Stimulated activated CD8-positive, alpha-beta memory T cell treated with anti-CD3 and anti-CD28 coated beads, Interleukin-7, amount 100 ng/mL, for 1 hour (primary cell): ENCODE results near the gene FBXO42.

Experiments
- DNase-seq, 2 donors: peaks; one replicate each; pipeline ENCODE4 v3.0.0-alpha.2; 2020; ENCODE audit warnings: low read depth in 2 of 2

FBXO42 gene

GRCh38 chr1:16326833-16327404 is 25.4 kb downstream of the FBXO42 start:
- no peak for DNase-seq

DNA sequence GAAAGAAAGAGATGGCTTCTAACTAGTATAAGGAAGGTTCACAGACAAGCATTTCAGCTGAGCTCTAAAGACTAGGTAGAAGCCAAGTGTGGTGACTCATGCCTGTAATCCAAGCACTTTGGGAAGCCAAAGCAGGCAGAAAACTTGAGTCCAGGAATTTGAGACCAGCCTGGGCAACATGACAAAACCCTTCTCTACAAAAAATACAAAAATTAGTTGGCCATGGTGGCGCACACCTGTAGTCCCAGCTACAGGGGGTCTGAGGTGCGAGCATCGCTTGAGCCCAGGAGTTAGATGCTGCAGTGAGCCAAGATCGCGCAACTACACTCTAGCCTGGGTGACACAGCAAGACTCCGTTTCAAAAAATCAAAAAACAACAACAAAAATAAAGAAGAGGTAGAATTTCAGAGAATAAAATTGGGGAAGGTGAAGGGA is 27.8 kb downstream of the FBXO42 start:
- DNase-seq: no peak

DNA sequence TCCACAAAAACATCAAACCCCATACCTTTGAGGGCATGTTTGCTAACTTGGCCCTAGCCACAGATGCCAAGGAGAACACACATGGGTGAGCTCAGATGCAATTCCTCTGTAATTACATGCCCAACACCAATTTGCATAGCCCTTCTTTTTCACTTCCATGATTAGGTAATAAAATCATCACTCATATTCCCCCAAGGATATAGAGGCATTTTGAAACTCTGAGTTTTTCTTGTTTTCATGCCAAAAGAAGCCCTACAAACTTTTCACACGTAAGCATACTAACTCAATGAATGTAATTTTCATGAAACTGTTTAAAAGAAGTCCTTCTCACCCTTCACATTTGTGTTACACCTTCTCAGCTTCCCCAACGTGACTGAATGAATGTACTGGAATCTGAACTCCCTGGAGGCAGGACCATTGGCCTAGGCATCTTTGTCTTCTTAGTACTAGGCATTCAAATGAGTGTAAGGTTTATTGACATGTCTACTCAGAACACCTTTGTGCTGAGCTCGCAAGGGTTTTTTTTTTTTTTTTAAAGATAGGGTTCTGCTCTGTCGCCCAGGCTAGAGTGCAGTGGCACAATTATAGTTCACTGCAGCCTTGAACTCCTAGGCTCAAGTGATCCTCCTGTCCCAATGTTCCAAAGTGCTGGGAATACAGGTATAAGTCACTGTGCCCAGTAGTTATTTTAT is 31.0 kb downstream of the FBXO42 start:
- no peak for DNase-seq

DNA sequence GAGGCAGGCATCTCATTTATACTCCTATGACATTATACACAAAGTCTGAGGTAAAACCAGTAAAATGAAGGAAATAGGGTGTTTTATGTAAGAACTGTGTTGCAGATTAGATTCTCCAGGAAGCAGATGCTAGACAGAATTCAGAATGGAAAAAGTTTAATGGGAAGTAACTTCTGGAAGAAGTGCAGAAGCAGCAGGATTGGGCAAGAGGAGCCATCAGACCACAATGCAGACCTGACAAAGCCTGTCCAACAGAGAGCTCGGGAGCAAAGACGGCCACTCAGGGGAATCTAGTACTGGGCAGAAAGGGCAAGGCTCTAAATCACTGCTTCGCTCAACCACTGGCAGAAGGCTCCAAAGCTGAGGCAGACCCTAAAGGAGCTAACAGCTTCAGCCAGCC is 33.7 kb downstream of the FBXO42 start:
- no peak for DNase-seq

- DNase-seq: no peak
Observed at GRCh38 chr1:16315437-16315836, 36.8 kb downstream of the FBXO42 start.

DNA sequence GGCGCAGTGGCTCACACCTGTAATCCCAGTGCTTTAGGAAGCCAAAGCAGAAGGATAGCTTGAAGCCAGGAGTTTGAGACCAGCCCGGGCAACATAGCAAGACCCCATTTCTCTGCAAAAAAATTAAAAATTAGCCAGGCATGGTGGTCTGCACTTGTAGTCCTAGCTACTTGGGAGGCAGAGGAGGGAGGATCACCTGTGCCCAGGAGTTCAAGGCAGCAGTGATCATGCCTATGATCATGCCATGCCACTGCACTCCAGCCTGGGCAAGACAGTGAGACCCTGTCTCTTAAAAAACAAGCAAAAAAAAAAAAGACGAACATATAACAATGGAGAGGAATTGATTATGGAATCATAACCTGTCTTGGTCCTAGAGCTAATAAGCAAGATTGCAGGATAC is 45.1 kb downstream of the FBXO42 start:
- no peak for DNase-seq

DNA sequence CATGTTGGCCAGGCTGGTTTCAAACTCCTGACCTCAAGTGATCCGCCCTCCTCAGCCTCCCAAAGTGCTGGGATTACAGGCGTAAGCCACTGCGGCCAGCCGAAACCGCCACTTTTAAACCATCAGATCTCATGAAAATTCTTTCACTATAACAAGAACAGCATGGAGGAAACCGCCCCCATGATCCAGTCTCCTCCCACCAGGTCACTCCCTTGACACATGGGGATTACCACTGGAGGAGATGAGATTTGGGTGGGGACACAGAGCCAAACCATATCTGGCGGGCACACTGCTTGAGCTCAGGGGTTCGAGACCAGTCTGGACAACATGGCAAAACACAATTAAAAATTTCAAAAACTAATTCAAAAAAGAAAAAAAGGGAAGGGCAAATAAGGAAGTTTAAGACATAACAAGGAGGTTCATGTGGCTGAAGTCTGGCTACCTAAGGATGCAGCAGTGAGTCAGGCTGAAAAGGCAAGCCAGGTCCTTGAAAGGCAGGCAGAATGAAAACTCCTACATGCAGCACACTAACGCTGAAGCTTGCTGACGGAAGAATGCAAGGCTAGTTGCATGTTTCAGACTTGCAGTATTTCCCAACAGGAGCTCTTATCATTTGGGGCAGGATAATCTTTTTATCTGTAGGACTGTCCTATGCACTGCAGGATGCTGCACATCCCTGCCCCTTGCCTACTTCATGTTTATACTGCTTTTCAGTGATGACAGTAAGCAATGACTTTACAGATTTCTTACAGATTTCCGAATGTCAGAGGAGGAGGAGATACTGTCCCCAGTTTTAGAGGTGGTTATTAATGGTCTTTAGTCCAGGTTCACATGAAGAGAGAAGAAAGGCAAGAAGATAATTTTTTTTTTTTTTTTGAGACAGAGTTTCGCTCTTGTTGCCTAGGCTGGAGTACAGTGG is 49.3 kb downstream of the FBXO42 start:
- DNase-seq: no peak

DNA sequence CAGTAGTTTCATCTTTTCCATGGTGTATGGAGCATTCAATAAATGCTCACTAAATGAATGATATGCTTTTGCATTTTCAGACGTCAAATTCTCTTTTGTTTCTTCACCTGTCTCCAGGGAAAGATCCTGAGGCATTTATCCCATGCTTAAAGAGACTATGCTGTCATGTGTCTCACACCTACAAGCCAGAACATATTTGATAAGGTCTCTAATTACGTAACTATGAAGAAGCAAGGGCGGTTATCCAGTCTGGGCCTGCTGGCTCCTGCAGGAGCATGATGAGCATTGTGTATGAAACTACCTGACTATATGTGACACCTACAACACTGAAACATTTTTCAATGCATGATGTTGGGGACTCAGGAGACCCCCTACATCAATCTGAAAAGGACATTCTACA is 51.8 kb downstream of the FBXO42 start:
- DNase-seq: no peak

DNA sequence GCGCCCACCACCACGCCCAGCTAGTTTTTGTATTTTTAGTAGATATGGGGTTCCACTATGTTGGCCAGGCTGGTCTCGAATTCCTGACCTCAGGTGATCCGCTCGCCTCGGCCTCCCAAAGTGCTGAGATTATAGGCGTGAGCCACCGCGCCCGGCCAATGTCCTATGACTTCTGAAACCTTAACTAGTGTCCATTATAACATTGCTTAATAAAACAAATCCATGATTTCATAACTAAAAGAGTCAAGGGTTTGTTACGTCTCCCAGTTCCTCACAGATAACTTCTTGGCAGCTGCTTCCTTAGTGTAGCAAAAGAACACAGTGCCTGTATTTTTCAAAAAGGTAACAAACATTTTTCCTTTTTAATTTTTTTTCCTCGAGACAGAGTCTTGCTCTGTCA is 53.6 kb downstream of the FBXO42 start:
- no peak for DNase-seq

GRCh38 chr1:16296643-16297042 is 55.6 kb downstream of the FBXO42 start:
- DNase-seq: no peak

DNA sequence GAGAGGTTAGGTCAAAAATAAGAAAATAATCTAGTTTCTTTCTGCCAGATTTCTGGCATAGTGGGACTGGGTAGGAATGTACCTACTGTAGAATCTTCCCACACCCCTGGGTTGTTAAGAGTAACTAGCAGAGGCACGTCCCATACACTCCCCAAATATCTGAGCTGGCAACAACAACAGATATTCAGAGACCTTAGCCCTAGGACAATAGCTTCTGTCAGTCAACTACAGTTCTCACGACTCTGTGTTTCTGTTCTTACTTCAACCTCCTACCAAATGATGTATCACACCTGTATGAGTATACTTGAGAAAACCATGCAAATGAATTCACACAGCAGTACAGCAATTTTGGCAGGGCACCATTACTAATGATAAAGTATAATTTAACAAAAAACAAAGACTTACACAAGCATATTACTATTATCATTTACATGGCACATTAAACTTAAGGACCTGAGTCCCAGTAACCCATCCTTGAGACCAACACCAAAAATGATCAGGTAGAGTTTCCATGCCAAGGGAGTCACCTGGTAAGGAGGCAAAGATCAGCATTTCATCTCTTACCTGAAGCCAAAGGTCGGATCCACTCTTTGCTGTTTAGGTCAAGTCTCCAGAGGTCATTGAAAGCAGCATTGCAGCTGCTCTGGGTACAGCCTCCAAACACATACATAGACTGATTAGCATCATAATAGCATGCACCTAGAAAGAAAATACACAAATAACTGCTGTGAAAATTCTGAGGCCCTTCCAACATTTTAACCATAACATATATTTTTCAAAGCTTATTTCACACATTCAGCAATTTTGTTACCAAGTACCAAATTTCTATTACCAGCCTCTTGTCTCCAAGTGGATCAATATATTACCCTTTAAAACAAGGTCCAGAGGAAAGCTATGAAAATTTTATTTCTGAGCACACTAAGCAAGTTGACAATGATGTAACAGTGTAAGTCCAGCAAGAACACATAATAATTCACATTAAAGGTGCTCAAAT is 57.8 kb downstream of the FBXO42 start:
- no peak for DNase-seq

DNA sequence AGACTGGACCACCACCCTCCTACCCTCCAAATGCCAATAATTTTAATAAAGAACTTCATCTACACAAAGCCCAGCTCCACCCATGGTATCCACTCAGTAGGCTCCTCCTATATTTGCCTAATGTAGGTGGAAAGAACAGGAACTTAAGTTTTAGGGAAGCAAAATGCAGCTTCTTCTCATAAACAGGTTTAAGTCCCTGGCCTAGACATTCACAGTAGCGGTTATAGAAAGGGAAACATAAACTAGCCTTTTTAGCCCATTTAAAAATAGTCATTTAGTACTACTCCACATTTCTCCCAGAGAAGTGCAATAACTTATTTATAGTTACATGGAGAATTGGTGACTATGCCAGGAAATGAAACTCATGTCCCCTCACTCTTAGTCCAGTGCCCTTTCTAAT is 58.7 kb downstream of the FBXO42 start:
- no peak for DNase-seq

- no peak for DNase-seq
Observed at GRCh38 chr1:16292739-16293138, 59.5 kb downstream of the FBXO42 start.

DNA sequence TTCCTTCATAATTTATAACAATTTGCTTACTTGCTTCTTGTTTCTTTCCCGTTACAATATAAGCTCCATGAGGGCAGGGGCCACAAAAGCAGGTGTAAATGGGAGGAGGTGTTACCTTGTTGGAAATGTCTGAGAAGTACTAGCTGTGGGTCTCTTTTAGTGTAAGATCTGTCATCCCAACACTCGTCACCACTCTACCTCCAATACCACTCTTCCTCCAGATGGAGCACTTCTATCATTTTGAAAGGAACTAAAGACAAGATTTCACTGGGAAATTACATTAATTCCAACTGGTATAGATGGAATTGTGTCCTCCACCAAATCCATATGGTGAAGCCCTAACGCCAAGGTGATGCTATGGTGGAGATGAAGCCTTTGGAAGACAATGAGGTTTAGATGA is 62.3 kb downstream of the FBXO42 start:
- no peak for DNase-seq

- no peak for DNase-seq
Observed at GRCh38 chr1:16286122-16286521, 66.2 kb downstream of the FBXO42 start.

DNA sequence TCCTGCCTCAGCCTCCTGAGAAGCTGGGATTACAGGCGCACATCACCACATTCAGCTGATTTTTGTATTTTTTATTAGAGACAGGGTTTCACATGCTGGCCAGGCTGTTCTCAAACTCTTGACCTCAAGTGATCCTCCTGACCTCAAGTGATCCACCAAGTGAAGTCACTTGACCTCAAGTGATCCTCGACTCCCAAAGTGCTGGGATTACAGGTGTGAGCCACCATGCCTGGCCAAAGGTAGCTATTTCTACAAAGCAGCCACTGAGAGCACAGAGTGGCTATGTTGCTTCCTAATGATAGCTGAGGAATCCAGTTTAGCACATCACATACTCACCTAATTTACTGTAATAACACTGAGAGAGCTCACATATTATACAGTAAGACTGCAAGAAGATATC is 70.5 kb downstream of the FBXO42 start:
- DNase-seq: no peak

GRCh38 chr1:16279186-16279585 is 73.1 kb downstream of the FBXO42 start:
- DNase-seq: no peak

GRCh38 chr1:16276302-16277030 is 75.8 kb downstream of the FBXO42 start:
- DNase-seq: no peak

GRCh38 chr1:16275591-16275990 is 76.7 kb downstream of the FBXO42 start:
- no peak for DNase-seq

DNA sequence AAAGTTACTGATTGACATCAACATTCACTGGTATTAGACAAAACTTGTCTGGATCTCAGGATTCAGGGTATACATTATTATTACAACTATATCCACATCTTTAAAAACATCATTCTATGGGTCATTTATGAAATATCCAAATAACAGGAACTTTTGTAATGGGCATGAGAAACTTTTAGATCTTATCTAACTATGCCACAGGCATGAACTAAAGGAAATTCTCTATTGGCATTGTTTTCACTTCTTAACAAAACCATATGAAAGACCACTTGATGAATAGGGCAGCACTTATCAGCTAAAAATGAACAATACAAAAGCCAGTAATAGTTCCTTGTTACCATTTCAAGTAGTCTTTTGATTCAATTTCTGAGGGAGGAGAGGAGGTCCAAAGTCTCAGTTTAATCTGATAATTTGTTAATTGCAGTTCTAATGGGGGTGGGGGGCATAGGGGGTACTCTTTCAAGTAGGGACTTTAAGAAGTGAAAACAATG is 84.5 kb downstream of the FBXO42 start:
- no peak for DNase-seq
